HG03103 (cell line): Measurements from ENCODE around the gene LEFTY1.
"Not testable (repeated sequence)": the region's sequence is repeated elsewhere in the genome, so short reads cannot be mapped to it uniquely, and the experiment has no call there.

Experiments
- ATAC-seq: cut with Tn5 transposase; IDR thresholded peaks from one replicate; pipeline ENCODE4 v1.9.1; 2021; ENCODE audit warnings: low read depth; ENCODE audit not compliant: unreplicated experiment

LEFTY1 gene

GRCh38 chr1:225889743-225890142 is 797 bp upstream of the LEFTY1 start:
- no peak for ATAC-seq

DNA sequence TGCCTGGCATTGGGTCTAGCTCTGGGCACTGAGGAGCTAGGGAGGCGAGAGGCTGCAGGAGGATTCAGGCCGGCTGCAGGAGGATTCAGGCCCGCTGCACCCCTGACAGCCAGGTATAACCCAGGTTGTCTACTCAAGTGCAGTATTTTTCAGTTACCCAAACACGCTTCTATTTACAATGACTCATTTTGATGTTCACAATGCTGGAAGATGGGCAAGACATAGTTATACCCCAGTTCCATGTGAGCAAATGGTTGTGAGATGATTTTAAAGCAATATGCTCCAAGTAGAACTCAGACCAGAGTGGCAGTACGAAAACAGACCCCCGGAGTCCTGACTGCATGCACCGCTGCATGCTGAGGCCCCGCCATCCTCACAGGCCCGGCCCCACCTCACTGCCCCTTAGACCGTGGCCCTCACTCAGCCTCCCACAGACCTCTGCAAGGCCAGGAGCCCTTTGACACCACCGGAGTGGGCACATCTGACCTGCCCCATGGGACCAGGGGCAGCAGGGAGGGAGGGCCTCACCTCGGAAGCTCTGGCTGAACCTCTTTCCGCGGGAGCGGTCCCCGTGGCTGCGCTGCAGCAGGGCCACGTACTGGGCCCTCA is 553 bp downstream of the LEFTY1 start:
- no peak for ATAC-seq

DNA sequence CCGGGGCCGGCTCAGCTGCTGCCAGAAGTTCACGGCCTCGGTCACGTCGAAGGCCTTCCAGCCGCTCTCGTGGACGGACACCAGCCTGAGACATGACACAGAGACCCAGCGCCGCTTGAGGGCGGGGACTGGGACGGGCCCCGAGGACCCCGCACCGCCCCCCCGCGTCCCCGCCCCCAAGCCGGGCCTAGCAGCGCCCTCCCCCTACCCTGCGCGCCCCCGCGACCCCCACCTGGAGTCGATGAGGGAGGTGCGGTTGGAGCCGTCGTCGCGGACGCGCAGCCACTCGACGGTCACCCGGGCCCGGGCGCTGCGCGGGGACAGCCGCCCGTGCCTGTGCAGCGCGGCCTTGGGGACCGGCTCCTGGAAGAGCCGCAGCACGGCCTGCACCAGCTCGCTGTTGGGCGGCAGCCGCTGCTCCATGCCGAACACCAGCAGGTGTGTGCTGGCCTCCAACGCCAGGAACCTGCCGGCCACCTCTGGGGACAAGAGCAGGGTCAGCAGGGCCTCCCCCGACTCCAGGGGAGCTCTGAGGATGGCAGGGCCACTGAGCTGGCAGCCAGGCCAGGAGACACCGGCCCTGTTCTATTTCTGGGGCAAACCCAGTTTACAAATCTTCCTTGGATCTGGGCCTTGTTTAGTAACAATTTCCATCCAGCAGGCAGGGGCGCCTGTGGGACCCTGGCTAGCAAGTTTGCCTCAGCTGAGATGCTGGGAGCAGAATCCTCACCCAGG is 1.2 kb downstream of the LEFTY1 start:
- ATAC-seq = not testable (repeated sequence)

DNA sequence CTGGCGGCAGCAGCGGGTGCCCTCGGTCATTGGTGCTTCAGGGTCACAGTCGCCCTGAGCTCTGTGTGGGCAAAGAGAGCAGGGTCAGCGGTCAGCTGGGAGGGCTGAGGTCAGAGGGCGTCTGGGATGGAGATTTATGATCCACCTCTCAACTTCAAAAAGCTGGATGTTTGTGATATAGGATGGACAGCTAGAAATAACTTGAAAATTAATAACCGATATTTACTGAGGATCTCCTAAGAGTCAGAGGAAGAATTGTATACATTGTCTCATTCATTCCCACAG is 2.0 kb downstream of the LEFTY1 start:
- ATAC-seq = no peak

DNA sequence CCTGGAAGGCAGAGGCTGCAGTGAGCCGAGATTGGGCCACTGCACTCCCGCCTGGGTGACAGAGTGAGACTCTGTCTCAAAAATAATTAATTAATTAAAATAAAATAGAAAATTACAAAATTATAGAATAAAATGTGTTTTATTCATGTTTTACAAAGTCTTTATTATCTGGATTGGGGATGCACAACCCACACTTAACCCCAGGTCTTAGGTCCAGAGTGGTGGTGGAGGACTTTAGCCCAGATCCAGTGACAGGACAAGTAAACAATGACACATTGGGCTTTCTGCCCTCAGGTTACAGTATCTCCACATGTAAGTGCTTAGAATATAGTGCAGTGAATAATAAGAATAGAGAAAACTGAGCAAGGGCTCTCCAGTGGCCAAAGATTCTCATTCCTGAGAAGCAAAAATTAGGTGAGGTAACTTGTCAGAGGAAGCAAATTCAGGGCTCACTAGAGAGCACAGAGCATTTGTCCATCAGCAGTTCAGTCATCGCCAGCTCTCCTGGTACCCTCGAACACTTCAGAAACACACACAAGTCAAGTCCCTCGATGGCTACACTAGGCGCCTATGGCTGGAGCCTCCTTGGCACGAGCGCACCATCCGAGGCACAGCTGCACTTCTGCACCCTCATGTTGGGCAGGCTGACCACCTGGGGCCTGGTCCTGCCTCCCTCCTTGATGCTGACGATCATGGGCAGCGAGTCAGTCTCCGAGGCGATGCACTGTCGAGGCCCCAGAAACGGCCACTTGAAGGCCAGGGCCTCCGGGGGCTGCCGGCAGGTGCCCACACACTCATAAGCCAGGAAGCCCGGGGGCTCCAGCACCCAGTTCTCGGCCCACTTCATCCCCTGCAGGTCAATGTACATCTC is 2.6 kb downstream of the LEFTY1 start:
- no peak for ATAC-seq

DNA sequence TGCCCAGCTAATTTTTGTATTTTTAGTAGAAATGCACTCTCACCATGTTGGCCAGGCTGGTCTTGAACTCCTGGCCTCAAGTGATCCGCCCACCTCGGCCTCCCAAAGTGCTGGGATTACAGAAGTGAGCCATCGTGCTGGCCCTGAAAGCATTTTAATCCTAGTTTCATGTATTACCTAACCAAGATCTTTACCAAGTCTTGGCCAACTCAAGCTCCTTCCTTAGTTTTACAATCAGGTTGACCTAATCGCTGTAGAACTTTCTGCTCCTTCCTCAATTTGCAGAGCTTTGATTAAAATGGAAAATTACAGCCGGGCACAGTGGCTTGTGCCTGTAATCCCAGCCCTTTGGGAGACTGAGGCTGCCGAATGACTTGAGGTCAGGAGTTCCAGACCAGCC is 3.6 kb downstream of the LEFTY1 start:
- ATAC-seq = no peak

GRCh38 chr1:225883616-225884265 is 5.2 kb downstream of the LEFTY1 start:
- no peak for ATAC-seq

DNA sequence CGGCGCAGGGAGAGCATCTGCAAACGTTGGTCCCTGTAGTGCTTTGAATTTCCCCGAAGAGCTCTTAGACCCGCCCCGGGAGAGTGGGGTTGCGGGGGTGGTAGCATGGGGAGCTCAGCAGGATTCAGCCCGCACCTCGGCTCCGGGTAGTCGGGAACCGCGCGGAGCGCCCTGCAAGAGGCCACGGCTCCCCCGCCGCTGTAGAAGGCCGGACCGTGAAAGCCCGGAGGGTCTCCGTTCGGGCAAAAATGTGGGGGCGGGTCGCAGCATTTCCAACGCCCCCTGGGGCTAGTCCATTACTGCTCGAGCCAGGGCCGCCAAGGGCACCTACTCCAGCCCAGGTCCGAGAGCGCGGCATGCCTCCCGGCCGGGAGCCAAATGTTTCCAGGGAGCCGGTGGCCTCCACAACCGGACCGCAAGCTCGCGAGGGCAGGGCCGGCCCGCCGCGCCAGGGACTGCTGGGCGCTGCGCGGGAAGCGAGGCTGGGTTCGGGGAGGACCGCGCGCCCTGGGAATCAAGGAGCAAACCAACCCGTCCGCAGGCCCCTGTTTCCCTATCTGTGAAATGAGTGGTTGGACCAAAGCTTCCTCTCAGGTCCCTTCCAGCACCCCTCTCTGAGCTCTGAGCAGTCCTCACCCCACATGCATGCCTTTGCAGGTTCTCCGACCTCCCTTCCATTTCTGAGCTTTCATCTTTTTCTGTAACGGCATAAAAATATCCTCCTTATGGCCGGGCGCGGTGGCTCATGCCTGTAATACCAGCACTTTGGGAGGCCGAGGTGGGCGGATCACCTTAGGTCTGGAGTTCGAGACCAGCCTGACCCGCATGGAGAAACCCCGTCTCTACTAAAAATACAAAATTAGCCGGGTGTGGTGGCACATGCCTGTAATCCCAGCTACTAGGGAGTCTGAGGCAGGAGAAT is 6.0 kb downstream of the LEFTY1 start:
- peak; percentile 19 for ATAC-seq

DNA sequence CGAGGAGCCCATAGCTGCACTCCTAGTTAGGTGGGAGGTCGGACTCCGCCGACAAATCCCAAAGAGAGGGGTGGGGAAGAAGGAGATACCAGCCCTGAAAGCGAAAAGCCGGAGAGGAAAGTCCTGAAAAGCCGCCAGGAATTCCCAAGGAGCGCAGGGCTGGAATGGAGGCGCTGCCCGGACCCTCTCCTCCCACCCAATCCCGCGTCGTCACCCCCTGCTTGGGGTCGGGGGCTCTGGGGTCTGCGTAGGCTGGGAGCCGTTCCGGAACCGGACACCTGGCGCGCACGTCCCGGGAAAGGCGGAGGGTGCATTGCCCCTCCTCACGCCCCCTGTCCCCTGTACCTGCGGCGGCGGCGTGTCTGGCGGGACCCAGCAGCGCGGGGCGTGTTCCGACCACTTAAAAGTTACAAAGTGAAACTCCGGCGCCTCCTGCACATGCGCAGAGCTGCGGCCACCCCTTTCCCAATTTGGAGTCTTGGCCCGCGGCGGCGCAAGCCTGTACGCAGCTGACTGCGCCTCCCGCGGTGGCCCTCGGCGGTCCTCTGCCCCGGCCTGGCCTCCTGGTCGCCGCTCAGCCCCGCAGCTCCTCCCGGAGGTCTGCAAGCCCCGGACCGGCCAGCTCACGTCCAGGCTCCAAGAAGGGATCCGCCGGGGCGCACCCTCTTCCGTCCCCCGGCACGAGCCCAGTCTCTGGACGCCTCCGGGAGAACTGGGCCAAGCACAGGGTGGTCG is 6.8 kb downstream of the LEFTY1 start, which contains the start of gene TMEM63A:
Gene TMEM63A (minus strand): TSS at position 422 of the 735 bp plus-strand sequence. CDS start 4,800 bp downstream, outside the sequence.
- ATAC-seq = peak; percentile 70

GRCh38 chr1:225881081-225881958 is 7.6 kb downstream of the LEFTY1 start:
- no peak for ATAC-seq

DNA sequence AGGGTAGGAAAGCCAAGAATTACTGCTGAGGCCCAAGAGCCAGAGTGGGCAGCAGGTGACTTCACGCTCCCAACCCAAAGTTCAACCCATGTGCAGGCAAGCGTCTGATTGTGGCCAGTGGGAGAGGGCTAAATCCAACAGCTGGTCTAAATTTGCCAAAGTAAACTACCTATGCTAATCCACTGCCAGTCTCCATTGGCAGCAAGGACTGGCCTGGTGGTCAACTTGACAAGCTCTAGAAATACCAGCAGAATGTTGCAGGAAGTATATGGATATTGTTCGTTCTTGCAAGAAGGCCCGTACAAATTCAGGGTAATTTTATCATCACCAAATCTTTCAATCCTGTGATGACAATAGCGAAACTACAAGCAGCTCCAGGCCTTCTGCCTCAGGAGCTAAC is 8.3 kb downstream of the LEFTY1 start:
- ATAC-seq = no peak

GRCh38 chr1:225880222-225880588 is 8.7 kb downstream of the LEFTY1 start:
- ATAC-seq = no peak

GRCh38 chr1:225879521-225880221 is 9.3 kb downstream of the LEFTY1 start:
- no peak for ATAC-seq

DNA sequence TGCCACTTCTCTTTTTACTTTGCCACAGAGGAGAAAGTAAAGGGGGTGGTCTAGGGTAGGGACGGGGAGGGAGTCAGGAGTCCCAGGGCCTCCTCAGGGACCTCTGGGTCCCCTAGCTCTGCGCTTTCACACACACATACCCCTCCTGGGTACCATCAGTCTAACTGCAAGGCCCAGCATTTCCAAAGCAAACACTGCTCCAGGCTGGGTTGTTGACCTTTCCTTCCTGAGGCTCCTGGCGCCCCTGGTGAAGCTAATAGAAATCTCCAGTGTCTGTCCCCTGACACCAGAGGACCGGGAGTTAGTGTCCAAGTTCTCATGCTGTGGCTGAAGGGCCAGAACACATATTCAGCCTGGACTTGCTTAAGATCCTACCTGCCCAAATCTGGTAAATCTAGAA is 10.7 kb downstream of the LEFTY1 start:
- ATAC-seq = no peak

DNA sequence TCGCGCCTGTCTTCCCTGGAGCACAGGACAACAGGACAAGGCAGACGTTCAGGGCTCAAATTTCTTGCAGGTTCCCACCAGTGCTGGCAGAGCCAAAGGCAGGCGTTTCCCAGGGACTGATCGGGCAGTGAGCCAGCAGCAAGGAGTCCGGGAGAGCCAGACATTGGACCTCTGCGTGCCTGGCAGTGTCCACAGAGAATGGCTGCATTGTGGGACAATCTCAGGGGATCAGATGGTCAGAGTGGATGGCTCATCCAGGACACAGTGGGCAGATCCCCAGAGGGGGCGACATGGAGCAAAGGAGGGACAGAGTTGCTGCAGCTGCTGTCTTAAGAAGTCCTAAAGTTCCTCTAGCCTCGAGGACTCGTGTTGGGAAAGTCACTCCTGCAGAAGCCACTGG is 11.4 kb downstream of the LEFTY1 start:
- no peak for ATAC-seq

DNA sequence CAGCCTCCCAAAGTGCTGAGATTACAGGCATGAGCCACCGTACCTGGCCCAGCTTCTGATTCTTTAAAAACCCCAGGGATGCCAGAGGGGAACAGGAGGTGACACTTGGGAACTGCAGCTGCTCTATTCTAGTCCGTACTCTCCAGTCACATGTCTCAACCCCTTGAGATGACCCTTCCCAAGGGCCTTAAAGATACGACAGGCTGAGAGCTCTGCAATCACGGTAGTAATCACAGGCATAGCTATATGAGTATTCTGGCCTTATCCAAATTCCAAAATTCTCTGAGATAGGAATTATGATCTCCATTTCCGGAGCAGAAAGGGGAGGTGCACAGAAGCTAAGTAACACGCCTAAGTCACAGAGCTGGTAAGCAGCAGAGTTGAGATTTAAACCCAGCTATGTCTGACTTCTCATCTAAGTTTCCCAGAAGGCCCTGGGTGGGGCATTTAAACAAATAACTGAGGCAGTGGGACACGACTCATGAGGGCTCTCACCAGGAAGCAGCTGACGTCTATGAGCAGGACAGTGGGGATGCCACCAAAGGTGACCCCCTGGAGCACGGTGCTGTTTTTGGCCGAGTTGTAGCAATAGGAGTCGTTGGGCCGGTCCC is 11.9 kb downstream of the LEFTY1 start:
- ATAC-seq = no peak

GRCh38 chr1:225875044-225875815 is 13.7 kb downstream of the LEFTY1 start:
- no peak for ATAC-seq
